Fibroblast of skin of right quadriceps (primary cell): ENCODE data around the gene DPH2.

ENCODE experiments used
- DNase-seq: peaks from one replicate; pipeline ENCODE4 v3.0.0-alpha.2; 2013

The DPH2 gene

GRCh38 chr1:43970502-43970901 lies 692 bp downstream of the DPH2 start:
- DNase-seq = no peak

DNA sequence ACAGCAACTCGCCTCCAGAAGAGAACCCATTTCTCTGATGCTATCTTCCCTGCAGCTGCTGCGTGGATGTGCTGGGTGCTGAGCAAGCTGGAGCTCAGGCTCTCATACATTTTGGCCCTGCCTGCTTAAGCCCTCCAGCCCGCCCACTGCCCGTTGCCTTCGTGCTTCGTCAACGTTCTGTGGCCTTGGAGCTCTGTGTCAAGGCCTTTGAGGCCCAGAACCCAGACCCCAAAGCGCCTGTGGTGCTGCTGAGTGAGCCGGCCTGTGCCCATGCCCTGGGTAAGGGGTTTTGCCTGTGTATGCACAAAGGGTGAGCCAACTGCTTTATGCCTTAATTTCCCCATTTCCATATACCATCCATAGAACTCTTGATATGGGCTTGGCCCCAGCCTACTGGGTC lies 1.1 kb downstream of the DPH2 start:
- DNase-seq = no peak

- no peak for DNase-seq
These were observed 1.6 kb downstream of the DPH2 start for GRCh38 chr1:43971336-43971980.

DNA sequence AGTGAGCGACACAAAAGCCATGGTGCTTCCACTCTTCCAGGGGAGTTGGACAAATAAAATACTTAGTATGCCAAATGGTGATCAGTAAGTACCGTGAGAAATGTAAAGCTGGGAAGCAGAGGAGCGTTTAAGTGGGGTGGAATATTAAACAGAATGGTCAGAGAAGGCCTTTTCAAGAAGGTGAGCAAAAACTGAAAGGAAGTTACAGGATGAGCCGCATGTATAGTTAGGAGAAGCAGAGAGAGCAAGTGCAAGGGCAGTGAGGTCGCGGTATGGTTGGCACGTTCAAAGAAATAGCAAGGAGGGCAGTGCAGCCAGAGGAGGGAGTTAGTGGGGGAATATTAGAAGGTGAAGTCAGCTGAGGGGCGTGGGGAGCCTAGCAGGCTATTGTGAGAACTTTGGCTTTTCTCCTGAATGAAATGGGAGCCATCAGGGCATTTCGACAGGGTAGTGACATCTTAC lies 4.2 kb downstream of the DPH2 start:
- DNase-seq = no peak

- peak; percentile 91 for DNase-seq
These were observed 4.8 kb downstream of the DPH2 start, which contains the start of gene ATP6V0B for GRCh38 chr1:43974443-43975248. TSS of gene ATP6V0B (plus strand) at chr1:43974960. CDS start at chr1:43975041, 81 bp downstream.

DNA sequence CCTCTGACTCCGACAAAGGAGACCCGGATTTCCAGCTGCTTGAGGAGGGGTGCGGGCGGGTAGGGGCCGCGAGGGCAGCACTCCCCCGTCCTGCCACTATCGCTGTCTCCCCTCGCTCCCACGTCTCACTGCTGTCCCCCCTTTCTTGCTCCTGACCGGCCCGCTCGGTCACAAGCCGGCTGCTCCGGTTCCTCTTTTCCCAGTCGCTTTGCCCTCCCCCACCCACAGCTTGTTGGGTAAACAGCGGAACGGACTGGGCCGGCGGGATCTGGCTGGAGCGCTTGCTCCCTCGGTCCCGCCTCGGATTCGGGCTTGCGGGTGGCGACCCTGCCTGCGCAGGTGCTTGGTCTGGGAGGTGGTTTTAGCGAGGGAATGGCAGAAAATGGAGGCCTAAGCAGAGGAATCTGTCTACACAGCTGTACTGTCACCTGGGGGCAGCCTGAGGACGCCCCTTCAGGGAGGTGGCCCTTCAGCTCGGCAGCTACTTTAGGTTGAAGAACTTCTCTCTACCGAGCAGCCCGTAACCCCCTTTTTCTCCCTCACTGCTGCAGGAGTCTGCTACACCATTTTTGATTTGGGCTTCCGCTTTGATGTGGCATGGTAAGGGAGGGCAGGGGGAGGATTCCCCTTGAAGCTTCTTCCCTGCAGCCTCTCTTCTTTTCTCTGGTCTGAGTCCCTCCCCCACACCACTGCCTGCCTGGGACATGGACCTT lies 5.6 kb downstream of the DPH2 start:
- DNase-seq = no peak

- DNase-seq = no peak
These were observed 6.2 kb downstream of the DPH2 start for GRCh38 chr1:43976045-43976444.

DNA sequence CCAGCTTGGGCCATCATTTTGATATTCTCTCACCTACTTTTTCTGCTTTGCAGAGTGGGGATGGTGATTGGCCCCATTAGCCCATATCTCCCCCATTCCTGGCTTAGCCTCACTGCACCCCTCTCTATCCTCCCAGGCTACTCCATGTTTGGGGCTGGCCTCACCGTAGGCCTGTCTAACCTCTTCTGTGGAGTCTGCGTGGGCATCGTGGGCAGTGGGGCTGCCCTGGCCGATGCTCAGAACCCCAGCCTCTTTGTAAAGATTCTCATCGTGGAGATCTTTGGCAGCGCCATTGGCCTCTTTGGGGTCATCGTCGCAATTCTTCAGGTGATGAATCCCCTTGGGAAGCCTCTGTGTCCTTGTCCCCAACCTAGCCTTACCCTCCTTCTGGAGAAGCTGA lies 7.1 kb downstream of the DPH2 start:
- DNase-seq = no peak

DNA sequence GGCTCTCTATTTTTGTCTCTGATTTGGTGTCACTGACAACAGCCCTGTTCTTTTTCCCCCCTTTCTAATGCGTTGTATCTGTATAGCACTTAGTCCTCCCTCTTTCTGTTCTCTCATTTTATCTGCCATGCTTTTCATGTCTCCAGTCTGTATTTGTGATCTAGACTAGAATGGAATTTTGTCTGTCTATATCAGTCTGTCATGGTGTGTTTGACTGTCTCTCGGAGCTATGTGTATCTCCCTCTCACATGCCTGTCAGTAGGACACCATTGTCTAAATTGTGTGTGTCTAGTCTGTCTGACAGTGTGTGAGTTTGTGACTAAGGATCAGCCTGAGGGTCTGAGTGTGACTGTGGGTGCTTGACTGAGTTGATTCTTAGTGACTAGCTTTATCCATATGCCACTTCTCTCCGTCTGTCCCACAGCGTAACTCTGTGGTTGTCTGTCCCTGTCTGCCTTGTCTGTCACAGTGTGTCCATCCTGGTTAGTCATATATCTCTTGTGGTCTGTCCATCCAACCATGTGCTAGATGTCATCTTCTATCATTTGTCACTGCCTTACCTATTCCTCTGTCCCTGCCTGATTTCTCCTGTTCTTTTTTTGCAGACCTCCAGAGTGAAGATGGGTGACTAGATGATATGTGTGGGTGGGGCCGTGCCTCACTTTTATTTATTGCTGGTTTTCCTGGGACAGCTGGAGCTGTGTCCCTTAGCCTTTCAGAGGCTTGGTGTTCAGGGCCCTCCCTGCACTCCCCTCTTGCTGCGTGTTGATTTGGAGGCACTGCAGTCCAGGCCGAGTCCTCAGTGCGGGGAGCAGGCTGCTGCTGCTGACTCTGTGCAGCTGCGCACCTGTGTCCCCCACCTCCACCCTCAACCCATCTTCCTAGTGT lies 7.8 kb downstream of the DPH2 start:
- DNase-seq = no peak

DNA sequence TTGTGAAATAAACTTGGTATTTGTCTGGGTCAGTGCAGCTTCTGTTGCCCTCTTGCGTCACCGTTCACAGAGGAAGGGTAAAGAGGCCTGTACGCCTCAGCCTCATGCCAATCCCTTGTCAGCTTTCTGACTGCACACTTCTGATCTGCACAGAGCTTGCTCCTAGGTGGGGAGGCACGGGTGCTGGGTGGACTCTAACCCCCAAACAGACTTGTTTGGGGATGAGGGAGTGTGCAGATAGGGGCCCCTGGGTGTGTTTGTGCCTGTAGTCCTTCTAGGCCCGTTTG lies 8.4 kb downstream of the DPH2 start:
- DNase-seq = no peak

DNA sequence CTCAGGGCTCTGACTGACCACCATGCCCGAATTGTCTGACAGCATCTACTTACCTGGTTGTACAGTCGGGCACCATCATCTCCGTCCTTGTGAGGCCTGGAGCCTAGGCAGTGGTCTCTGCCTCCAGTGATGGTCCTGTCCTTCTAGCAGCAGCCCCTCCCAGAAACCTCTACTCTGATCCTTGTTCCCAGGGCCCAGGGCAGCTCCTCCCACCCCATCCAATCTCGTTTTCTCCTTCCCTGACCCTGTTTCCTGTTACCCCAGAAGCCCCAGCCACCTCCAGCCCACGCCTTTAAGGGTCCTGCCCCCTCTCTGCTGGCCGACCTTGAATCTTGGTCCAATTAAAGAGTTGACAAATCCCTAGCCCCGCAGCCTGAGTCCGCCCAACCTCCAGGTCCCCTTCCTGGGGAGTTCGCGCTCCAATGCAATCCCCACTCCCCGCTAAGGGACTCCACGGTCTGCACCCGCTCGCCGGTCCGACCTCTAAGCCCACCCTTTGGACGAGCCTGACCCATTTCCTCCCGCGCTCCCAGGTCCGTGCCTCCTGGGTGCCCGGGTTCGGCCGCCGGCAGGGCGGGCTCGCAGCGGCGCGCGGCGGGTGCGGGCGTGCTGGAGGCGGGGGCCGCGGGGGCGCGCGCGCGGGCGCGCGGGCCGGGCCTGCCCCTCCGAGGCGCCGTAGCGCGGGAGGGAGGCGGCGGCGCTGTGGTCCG lies 8.9 kb downstream of the DPH2 start, which contains the start of gene B4GALT2:
Gene B4GALT2, plus strand, starts transcription at position 660 of the 710 bp plus-strand sequence. CDS start 1,951 bp downstream, outside the sequence.
- no peak for DNase-seq

DNA sequence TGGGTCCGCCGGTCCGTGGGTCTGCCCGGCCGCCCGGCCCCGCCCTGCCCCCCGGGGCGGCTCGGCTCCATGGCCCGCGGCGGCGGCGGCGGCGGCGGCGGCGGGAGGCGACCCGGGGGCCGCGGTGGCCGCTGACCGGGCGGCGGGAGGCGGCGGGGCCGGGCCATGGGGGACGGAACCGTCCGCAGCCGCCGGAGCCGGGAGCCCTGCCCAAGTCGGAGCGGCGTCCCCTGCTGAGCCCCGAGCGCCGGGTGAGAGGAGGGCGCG lies 9.4 kb downstream of the DPH2 start:
- DNase-seq = no peak

GRCh38 chr1:43979528-43980254 lies 9.9 kb downstream of the DPH2 start:
- DNase-seq = peak; percentile 64

GRCh38 chr1:43980255-43981134 lies 10.7 kb downstream of the DPH2 start:
- peak; percentile 49 for DNase-seq

GRCh38 chr1:43981135-43981491 lies 11.3 kb downstream of the DPH2 start:
- DNase-seq = no peak

- DNase-seq = no peak
These were observed 11.8 kb downstream of the DPH2 start for GRCh38 chr1:43981636-43982035.

DNA sequence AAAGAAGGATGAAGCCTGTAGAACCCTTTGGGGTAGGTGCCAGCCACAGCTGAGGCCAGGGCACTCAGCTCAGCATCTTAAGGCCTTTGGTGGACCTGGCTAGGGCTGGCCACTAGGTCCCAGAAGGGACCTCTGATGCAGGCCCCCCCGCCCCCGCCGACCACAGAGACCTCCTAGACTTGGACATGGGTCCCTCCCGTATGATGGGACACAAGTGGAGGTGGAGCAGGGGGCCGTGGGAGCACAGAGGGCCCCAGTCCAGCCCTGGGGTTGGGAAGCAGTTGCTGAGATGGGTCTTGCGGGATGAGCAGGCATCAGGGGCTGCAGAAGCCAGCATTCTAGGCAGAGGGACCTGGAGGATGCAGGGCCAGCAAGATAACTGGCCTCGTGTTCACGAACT lies 12.4 kb downstream of the DPH2 start:
- no peak for DNase-seq

GRCh38 chr1:43982808-43983207 lies 13.0 kb downstream of the DPH2 start:
- DNase-seq = no peak

GRCh38 chr1:43983253-43983899 lies 13.6 kb downstream of the DPH2 start:
- no peak for DNase-seq

DNA sequence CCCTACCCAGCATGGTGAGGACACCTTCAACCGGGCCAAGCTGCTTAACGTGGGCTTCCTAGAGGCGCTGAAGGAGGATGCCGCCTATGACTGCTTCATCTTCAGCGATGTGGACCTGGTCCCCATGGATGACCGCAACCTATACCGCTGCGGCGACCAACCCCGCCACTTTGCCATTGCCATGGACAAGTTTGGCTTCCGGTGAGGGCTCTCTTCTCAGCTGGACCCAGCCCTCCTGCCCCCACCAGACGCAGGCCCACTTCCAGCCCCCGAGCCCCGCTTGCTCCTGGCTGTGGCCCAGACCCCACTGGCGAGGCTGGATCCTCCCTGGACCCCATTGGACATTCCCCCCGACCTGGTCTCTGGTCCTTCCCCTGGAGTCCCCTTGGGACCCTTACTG lies 15.0 kb downstream of the DPH2 start:
- no peak for DNase-seq
